Immature natural killer cell (primary cell): ENCODE data around the gene PRICKLE2. TPM values are rescaled to one million over a fixed set of nuclear protein-coding genes. Genes with fewer than 3 reads are reported as not detected.

ENCODE experiments used
- DNase-seq, 3 donors: peaks; one replicate each; pipeline ENCODE4 v3.0.0; 2022; ENCODE audit warnings: mixed read lengths in 1 of 3
- H3K27ac Mint-ChIP-seq, 6 donors: one replicate each; pipeline ENCODE4 v1.8.0; 2020; ENCODE audit warnings: mixed read lengths in 6 of 6, mild to moderate bottlenecking in 5 of 6, inconsistent platforms in 4 of 6, moderate library complexity in 3 of 6
- H3K27me3 Mint-ChIP-seq, 3 donors: one replicate each; pipeline ENCODE4 v1.8.0; 2020 to 2021; ENCODE audit warnings: low read depth in 3 of 3, mild to moderate bottlenecking in 3 of 3, mixed read lengths in 3 of 3, moderate library complexity in 3 of 3, inconsistent platforms in 1 of 3
- H3K36me3 Mint-ChIP-seq, 3 donors: one replicate each; pipeline ENCODE4 v1.8.0; 2020; ENCODE audit warnings: mixed read lengths in 3 of 3, inconsistent platforms in 2 of 3, mild to moderate bottlenecking in 2 of 3
- H3K4me1 Mint-ChIP-seq, 2 donors: one replicate each; pipeline ENCODE4 v1.8.0; 2020; ENCODE audit warnings: inconsistent platforms in 2 of 2, mild to moderate bottlenecking in 2 of 2, mixed read lengths in 2 of 2, moderate library complexity in 1 of 2
- H3K4me3 Mint-ChIP-seq, 5 donors: one replicate each; pipeline ENCODE4 v1.8.0; 2020; ENCODE audit warnings: mild to moderate bottlenecking in 5 of 5, mixed read lengths in 5 of 5, inconsistent platforms in 3 of 5, moderate library complexity in 3 of 5
- H3K9me3 Mint-ChIP-seq, 6 donors: one replicate each; pipeline ENCODE4 v1.8.0; 2020; ENCODE audit warnings: mild to moderate bottlenecking in 6 of 6, mixed read lengths in 6 of 6, inconsistent platforms in 4 of 6, moderate library complexity in 3 of 6
- polyA plus RNA-seq, 3 donors: library from polyadenylated mRNA; unstranded; fragments of 300-500 nt; fragmentation: Illumina TruSeq; gene quantifications; one replicate each; pipeline ENCODE4 v1.2.3, GENCODE V29; 2021

The PRICKLE2 gene
- polyA plus RNA-seq, 3 donors from 2014 or later = 0.19 to 0.64 (median 0.43) TPM

DNA sequence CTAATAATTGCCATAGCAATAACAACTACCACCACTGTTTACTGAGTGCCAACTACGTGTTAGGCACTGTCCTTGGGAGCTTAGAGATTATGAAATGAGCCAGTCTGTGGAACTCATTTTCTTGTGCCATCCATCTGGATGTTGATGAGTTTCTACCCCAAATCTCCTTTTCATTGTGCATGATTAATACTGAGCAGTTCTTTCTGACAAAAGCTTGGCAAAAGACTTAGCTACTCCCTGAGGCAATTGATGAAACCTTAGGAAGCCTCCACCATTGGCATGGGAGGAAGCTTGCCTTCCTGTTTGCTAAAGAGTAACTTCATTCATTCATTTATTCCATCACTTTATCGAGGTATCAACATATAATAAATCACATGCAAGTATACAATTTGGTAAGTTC lies 39.8 kb downstream of the PRICKLE2 start:
- DNase-seq = no peak
- peaks cover 0 to 10% (median under 1%) of the 10 kb centered on the region in 6 donors for H3K9me3 Mint-ChIP-seq
- H3K27me3 Mint-ChIP-seq = peaks cover 0 to 7% (median 0%) of the 10 kb centered on the region in 3 donors
- no peaks in the 10 kb centered on the region for H3K4me1 Mint-ChIP-seq
- H3K36me3 Mint-ChIP-seq = no peaks in the 10 kb centered on the region
- no peak overlapping the region for H3K27ac Mint-ChIP-seq
- H3K4me3 Mint-ChIP-seq = no peak overlapping the region

DNA sequence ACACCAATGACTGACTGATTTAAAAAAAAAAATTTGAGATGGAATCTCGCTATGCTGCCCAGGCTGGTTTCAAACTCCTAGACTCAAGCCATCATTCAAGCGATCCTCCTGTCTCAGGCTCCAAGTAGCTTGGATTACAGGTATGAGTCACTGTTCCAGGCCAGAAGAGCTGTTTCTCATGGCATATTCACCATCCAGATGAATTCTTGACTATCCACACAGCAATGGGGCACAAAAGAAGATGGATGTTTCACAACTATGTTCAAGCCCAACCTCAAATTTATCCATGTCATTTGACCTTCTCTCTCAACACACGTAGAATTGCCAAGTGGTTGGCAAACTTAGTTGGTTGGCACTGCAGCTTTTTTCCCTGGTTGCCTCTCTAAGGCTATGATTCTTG lies 40.6 kb downstream of the PRICKLE2 start:
- no peak overlapping the region for H3K27ac Mint-ChIP-seq
- no peak overlapping the region for H3K4me3 Mint-ChIP-seq
- H3K27me3 Mint-ChIP-seq = peaks cover 0 to 7% (median 0%) of the 10 kb centered on the region in 3 donors
- peaks cover 0 to 10% (median under 1%) of the 10 kb centered on the region in 6 donors for H3K9me3 Mint-ChIP-seq
- DNase-seq = no peak
- H3K4me1 Mint-ChIP-seq = no peaks in the 10 kb centered on the region
- H3K36me3 Mint-ChIP-seq = no peaks in the 10 kb centered on the region

DNA sequence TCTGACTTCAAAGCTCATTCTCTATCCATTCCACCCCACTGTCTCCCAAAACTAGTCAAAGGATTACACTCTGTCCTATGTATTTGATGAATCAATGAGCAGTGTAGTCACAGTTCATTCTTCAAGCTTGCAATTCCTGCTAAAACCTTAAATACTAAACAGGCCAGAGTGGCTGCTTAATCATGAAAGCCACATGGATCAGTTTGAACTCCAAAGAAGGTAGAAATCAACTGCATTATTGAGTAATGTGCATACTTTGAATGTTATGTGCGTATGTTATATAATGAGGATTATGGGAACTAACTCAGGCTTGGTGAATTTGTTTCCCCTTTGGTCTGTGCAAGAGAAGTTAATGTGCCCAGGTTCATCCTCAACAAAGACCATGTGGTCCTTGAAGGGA lies 45.4 kb downstream of the PRICKLE2 start:
- H3K4me1 Mint-ChIP-seq = no peaks in the 10 kb centered on the region
- H3K27ac Mint-ChIP-seq = no peak overlapping the region
- H3K9me3 Mint-ChIP-seq = peaks cover 0 to 13% (median 0%) of the 10 kb centered on the region in 6 donors
- H3K36me3 Mint-ChIP-seq = no peaks in the 10 kb centered on the region
- H3K4me3 Mint-ChIP-seq = no peak overlapping the region
- peaks cover 1 to 7% (median 3%) of the 10 kb centered on the region in 3 donors for H3K27me3 Mint-ChIP-seq
- DNase-seq = no peak

DNA sequence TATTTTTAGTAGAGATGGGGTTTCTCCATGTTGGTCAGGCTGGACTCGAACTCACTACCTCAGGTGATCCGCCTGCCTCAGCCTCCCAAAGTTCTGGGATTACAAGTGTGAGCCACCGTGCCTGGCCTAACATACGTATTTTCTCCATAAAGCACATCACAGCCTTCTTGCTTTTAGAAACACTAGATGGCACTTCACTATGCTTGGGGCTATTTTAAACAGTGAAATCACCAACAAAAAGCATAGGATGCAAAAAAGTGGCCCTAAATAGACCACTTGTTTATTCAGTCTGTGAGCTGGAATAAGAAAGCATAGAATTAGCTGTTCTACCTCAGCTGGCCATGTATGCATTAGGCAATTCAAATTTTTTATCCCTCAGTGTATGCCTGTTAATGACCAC lies 46.0 kb downstream of the PRICKLE2 start:
- Mint-ChIP-seq H3K4me3 (no peak overlapping the region), H3K36me3 (no peaks in the 10 kb centered on the region), H3K4me1 (no peaks in the 10 kb centered on the region), H3K27me3 (peaks cover 1 to 7% (median 3%) of the 10 kb centered on the region in 3 donors), H3K9me3 (peaks cover 0 to 13% (median 0%) of the 10 kb centered on the region in 6 donors), H3K27ac (no peak overlapping the region)
- DNase-seq = no peak

DNA sequence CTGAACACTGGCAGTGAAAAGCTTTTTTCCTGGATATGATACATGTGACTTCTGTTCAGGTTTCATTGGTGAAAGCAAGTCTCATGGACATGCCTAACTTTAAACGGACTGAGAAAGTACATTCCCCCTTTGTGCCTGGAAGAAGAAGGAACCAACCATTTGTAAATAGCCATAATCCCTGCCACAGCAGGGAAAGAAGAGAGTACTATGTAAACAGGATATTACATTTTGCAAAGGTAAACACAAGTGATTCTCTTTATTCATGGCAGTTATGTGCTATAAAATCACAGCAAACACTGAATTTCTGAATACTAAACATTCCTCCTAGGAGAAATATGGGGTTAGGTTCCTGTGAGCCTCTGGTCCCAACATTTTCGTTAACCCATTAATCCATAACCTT lies 46.8 kb downstream of the PRICKLE2 start:
- Mint-ChIP-seq H3K9me3 (peaks cover 0 to 13% (median under 1%) of the 10 kb centered on the region in 6 donors), H3K4me1 (no peaks in the 10 kb centered on the region), H3K4me3 (no peak overlapping the region), H3K27me3 (peaks cover 1 to 7% (median 3%) of the 10 kb centered on the region in 3 donors), H3K36me3 (no peaks in the 10 kb centered on the region), H3K27ac (no peak overlapping the region)
- DNase-seq = no peak

DNA sequence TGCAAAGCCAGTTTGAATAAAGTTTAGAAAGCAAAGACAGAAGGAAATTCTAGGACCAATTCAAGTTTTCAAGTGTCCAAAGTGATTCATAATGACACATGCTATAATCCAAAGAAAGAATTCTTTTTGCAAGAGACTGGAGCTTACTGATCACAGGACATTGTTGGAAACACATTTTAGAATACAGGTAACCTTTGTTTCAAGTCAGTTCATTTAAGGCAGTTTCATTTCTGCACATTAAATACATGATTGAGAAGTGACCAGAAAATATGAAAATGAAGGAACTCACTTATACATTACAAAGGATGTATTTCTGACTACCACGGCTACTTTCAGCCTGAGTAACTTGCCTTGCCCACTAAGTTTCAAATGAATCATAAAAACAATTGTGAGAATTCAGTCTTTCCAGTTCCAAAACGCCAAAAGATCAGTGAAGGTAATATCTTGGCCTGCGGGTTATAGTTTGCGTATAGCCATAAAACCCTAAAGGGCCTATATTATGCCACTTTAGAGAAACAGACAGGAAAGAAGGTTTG lies 48.7 kb downstream of the PRICKLE2 start:
- no peak overlapping the region for H3K4me3 Mint-ChIP-seq
- peaks cover 1 to 5% (median 2%) of the 10 kb centered on the region in 3 donors for H3K27me3 Mint-ChIP-seq
- H3K4me1 Mint-ChIP-seq = no peaks in the 10 kb centered on the region
- no peak overlapping the region for H3K27ac Mint-ChIP-seq
- no peak for DNase-seq
- H3K36me3 Mint-ChIP-seq = no peaks in the 10 kb centered on the region
- peaks cover 0 to 10% (median under 1%) of the 10 kb centered on the region in 6 donors for H3K9me3 Mint-ChIP-seq

DNA sequence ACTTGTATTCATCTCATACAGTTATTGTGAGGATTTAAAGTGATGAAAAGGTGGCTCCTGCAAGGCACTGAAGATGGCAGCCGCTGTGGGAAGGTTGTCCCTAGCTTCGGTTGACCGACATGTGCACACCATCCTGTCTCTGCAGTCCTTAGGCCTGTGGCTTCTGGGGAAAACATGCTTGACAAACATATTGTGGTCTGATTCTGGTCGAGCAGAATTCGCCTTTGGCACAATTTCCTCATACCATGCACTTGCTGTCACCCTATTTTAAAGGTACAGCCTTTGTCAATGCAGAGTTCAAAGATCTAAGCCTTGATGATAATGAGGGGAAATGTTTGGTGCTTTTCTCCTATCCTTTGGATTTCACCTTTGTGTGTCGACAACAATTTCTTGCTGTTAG lies 50.9 kb downstream of the PRICKLE2 start:
- Mint-ChIP-seq H3K27me3 (peaks cover 1 to 5% (median 3%) of the 10 kb centered on the region in 3 donors), H3K4me3 (no peak overlapping the region), H3K9me3 (peaks cover 0 to 3% (median under 1%) of the 10 kb centered on the region in 6 donors), H3K36me3 (no peaks in the 10 kb centered on the region), H3K4me1 (no peaks in the 10 kb centered on the region), H3K27ac (no peak overlapping the region)
- DNase-seq = no peak

DNA sequence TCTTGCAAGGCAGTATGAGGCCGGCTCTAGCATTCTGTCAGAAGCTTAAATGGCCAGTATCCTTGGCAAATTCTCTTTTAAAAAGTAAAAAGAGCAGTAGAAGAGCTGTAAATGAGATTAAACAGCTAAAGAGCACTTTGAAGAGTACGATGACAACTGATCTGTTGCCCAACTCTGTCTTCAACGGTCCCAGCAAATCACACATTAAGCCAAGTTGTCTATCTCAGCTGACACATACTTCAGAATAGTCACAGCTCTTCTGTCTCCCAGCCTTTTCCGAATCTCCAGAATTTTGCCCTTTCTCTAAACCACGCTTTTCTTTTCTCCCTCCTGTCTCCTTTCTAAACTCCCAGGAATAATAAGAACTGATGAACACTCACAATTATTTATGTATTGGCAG lies 51.7 kb downstream of the PRICKLE2 start:
- H3K27ac Mint-ChIP-seq = no peak overlapping the region
- H3K27me3 Mint-ChIP-seq = peaks cover 1 to 5% (median 3%) of the 10 kb centered on the region in 3 donors
- H3K4me1 Mint-ChIP-seq = no peaks in the 10 kb centered on the region

DNA sequence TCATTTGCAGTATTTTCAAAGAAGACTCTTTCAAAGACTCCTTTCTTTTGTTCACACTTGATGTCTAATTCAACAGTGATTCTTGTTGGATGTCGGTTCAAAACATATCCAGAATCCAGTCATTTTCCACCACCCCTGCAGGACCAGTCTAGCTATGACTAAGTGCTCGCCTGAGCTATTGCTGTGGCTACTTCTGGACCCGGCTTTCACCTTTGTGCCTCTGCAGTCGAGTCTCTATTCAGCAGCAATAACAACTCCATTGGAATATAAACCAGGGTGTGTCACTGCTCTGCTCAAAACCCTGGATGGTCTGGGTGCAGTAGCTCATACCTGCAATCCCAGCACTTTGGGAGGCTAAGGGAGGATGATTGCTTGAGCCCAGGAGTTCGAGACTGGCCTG lies 55.0 kb downstream of the PRICKLE2 start:
- Mint-ChIP-seq H3K36me3 (no peaks in the 10 kb centered on the region), H3K27me3 (peaks cover 2 to 3% (median 2%) of the 10 kb centered on the region in 3 donors), H3K4me3 (no peak overlapping the region), H3K4me1 (no peaks in the 10 kb centered on the region), H3K27ac (no peak overlapping the region), H3K9me3 (peaks cover 0 to 3% (median under 1%) of the 10 kb centered on the region in 6 donors)
- DNase-seq = no peak

More for the DNA sequence above, 51.7 kb downstream of the PRICKLE2 start:
- Mint-ChIP-seq H3K4me3 (no peak overlapping the region), H3K9me3 (peaks cover 0 to 3% (median 2%) of the 10 kb centered on the region in 6 donors), H3K36me3 (no peaks in the 10 kb centered on the region)
- no peak for DNase-seq

DNA sequence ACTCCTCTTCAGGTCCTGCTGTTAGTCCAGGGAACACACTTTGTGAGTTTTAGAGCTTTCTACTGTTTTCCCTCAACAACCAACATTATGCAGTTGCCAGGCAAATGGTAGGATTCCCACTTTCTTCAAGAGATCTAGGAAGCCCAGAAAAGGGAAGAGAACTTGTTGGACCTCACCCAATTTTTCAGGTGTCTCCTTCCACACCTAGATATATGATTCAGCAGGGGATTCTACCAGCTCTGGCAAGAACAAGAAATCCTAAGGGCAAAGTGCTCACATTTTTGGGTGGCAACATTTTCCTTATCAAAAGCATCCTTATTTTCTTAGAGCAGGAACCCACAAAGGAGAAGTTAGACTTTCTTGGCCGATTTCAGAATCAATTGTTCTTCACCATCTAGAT lies 57.4 kb downstream of the PRICKLE2 start:
- H3K9me3 Mint-ChIP-seq = peaks cover 0 to 3% (median 0%) of the 10 kb centered on the region in 6 donors
- no peaks in the 10 kb centered on the region for H3K4me1 Mint-ChIP-seq
- H3K27ac Mint-ChIP-seq = no peak overlapping the region
- H3K27me3 Mint-ChIP-seq = peaks cover 2 to 3% (median 2%) of the 10 kb centered on the region in 3 donors
- DNase-seq = no peak
- no peaks in the 10 kb centered on the region for H3K36me3 Mint-ChIP-seq
- no peak overlapping the region for H3K4me3 Mint-ChIP-seq

DNA sequence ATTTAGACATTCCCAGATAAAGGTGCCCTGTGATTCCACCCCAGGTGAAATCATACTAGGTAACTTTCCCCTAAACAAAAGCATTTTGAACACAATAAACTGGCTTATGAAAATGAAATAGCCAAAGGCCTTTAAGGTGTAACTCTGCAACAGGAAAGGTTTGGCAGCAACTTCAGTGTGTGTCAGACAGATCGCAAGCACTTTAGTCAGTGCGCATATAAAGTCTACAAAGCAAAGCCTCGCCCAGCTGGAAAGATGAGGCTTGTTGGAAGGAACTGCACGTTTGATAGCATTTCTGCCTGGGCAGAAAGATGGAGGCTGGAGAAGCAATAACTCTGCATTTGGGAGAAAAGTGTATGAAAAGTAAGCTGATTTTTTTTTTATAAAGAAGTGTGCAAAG lies 57.9 kb downstream of the PRICKLE2 start:
- H3K36me3 Mint-ChIP-seq = no peaks in the 10 kb centered on the region
- H3K27ac Mint-ChIP-seq = no peak overlapping the region
- no peaks in the 10 kb centered on the region for H3K4me1 Mint-ChIP-seq
- peaks cover 0 to 3% (median 2%) of the 10 kb centered on the region in 3 donors for H3K27me3 Mint-ChIP-seq
- DNase-seq = no peak
- peaks cover 0 to 3% (median 0%) of the 10 kb centered on the region in 6 donors for H3K9me3 Mint-ChIP-seq
- H3K4me3 Mint-ChIP-seq = no peak overlapping the region

DNA sequence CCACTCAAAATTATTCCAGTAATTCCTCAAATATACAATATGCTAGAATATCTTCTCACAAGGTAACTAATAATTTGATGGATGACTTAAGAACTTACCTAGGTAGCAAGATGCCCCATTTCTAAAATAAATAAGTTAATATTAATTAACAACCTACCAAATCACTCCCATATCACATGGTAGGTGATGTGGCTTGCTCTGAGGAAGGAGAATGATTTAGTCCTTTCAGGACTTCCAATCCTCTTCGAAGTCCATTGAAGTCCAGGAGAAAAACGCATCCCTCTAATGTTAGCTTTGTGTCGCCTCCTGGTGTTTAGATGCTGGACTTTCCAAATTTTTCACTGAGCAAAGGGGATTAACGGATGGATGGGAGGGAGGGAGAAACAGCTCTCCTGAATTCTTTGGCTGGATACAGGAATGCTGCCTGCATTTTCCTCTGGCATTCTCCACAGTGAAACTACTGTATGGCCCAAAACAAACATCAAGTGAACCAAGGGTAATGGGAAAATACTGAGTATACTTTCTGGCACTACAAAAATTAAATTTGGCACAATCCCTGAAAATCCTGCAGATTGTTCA lies 58.6 kb downstream of the PRICKLE2 start:
- Mint-ChIP-seq H3K4me1 (no peaks in the 10 kb centered on the region), H3K36me3 (no peaks in the 10 kb centered on the region)
- no peak for DNase-seq

DNA sequence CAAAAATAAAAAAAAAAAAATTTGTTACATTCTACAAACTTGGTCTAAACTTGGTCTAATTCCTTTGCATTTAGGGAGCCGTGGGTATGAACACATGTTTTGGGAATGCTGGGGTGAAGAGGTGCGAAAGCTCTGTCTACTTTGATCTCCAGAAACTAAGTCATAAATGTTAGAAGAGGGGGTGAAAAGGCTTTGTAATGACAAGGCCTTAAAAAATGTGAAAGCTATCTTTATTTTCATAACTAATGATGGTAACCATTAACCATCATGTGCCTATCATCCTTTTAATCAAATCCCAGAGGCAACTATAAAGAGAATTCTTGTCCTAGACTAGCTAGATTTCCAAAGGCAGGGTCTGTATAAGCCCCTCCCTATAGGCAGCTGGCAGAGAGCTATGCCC lies 60.9 kb downstream of the PRICKLE2 start:
- Mint-ChIP-seq H3K27me3 (peaks cover 0 to 5% (median 2%) of the 10 kb centered on the region in 3 donors), H3K36me3 (no peaks in the 10 kb centered on the region), H3K4me1 (no peaks in the 10 kb centered on the region), H3K27ac (no peak overlapping the region), H3K9me3 (peaks cover 0 to 3% (median under 1%) of the 10 kb centered on the region in 6 donors), H3K4me3 (no peak overlapping the region)
- no peak for DNase-seq

More for the DNA sequence above, 58.6 kb downstream of the PRICKLE2 start:
- no peak overlapping the region for H3K4me3 Mint-ChIP-seq
- H3K27ac Mint-ChIP-seq = no peak overlapping the region
- peaks cover 0 to 3% (median 2%) of the 10 kb centered on the region in 3 donors for H3K27me3 Mint-ChIP-seq
- peaks cover 0 to 3% (median under 1%) of the 10 kb centered on the region in 6 donors for H3K9me3 Mint-ChIP-seq

DNA sequence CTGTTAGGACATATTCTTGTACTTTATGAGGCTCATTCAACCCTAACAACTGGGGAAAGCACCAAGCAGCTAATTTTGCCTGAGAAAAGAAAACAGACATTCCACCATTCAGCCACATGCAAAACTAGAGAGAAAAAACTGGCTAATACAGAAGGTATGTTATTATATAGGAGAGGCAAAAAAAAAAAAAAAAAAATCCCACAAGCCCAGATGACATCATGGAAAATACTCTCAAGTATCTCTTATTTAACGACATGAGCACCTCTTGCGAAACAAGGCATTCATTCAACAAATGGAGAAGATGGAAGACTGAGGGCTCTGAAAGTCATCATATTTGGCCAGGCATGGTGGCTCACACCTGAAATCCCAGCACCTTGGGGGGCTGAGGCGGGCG lies 61.5 kb downstream of the PRICKLE2 start:
- no peak overlapping the region for H3K4me3 Mint-ChIP-seq
- H3K36me3 Mint-ChIP-seq = no peaks in the 10 kb centered on the region
- peaks cover 0 to 5% (median 2%) of the 10 kb centered on the region in 3 donors for H3K27me3 Mint-ChIP-seq
- no peaks in the 10 kb centered on the region for H3K4me1 Mint-ChIP-seq
- no peak for DNase-seq
- peaks cover 0 to 3% (median 1%) of the 10 kb centered on the region in 6 donors for H3K9me3 Mint-ChIP-seq
- no peak overlapping the region for H3K27ac Mint-ChIP-seq
